HG03354 (cell line): ENCODE data around the gene HSF5.
"Not testable (repeated sequence)": the region's sequence is repeated elsewhere in the genome, so short reads cannot be mapped to it uniquely, and the experiment has no call there.

Experiments
- ATAC-seq: cut with Tn5 transposase; IDR thresholded peaks from one replicate; pipeline ENCODE4 v1.9.1; 2021; ENCODE audit warnings: mild to moderate bottlenecking; ENCODE audit not compliant: unreplicated experiment, poor library complexity, severe bottlenecking

The HSF5 gene

GRCh38 chr17:58416937-58417299 is 71.3 kb downstream of the HSF5 start:
- no peak for ATAC-seq

GRCh38 chr17:58416396-58416795 is 71.8 kb downstream of the HSF5 start:
- no peak for ATAC-seq

GRCh38 chr17:58415371-58416055 is 72.7 kb downstream of the HSF5 start:
- no peak for ATAC-seq

- ATAC-seq: no peak
Observed at GRCh38 chr17:58414596-58414997, 73.6 kb downstream of the HSF5 start.

- ATAC-seq: no peak
Observed at GRCh38 chr17:58413684-58414083, 74.5 kb downstream of the HSF5 start.

GRCh38 chr17:58412961-58413586 is 75.1 kb downstream of the HSF5 start:
- ATAC-seq: no peak

- no peak for ATAC-seq
Observed at GRCh38 chr17:58412064-58412703, 76.0 kb downstream of the HSF5 start.

GRCh38 chr17:58411408-58411894 is 76.8 kb downstream of the HSF5 start:
- no peak for ATAC-seq

- no peak for ATAC-seq
Observed at GRCh38 chr17:58410714-58411407, 77.3 kb downstream of the HSF5 start.

GRCh38 chr17:58409432-58409831 is 78.8 kb downstream of the HSF5 start:
- ATAC-seq: no peak

GRCh38 chr17:58403311-58403710 is 84.9 kb downstream of the HSF5 start:
- ATAC-seq: no peak

GRCh38 chr17:58402679-58403078 is 85.5 kb downstream of the HSF5 start:
- no peak for ATAC-seq

- no peak for ATAC-seq
Observed at GRCh38 chr17:58402047-58402446, 86.2 kb downstream of the HSF5 start.

GRCh38 chr17:58401287-58401686 is 86.9 kb downstream of the HSF5 start:
- no peak for ATAC-seq

- ATAC-seq: no peak
Observed at GRCh38 chr17:58400826-58401225, 87.4 kb downstream of the HSF5 start.

- ATAC-seq: no peak
Observed at GRCh38 chr17:58399974-58400373, 88.2 kb downstream of the HSF5 start.

- ATAC-seq: no peak
Observed at GRCh38 chr17:58398574-58399266, 89.5 kb downstream of the HSF5 start.

GRCh38 chr17:58397421-58397820 is 90.8 kb downstream of the HSF5 start:
- ATAC-seq: not testable (repeated sequence)

- no peak for ATAC-seq
Observed at GRCh38 chr17:58396173-58396572, 92.0 kb downstream of the HSF5 start.
